IMR-90 (cell line): ENCODE data around the gene MORF4L2. TPM values are rescaled to one million over a fixed set of nuclear protein-coding genes. Genes with fewer than 3 reads are reported as not detected.

Experiments
- ATAC-seq: fragments of 200-7000 bp; cut with Tn5 transposase; 2 replicates; pipeline ENCODE4 v1.9.1; 2020; ENCODE audit warnings: low read depth, mild to moderate bottlenecking, moderate library complexity
- BruUV-seq: library from RNA; stranded (reverse); fragments of 400-500 nt; replicated peaks from 2 replicates; lab custom pipeline; 2021; lab: Mats Ljungman, UMichigan
- CTCF ChIA-PET: fragments of 300-600 bp; formaldehyde crosslinking; extraction: SDS; loops from one replicate; lab custom pipeline; 2021; ENCODE audit warnings: antibody characterized with exemption; lab: Yijun Ruan, JAX
- POLR2A ChIA-PET: fragments of 300-600 bp; sonication (Branson Sonifier 250); formaldehyde crosslinking; loops from one replicate; lab custom pipeline; 2022; ENCODE audit warnings: antibody characterized with exemption; ENCODE audit not compliant: unreplicated experiment; lab: Charles Lee
- DNase-seq: peaks from one replicate; pipeline ENCODE4 v3.0.0; 2013
- H2AFZ ChIP-seq: replicated peaks from 2 replicates; pipeline ENCODE3; 2013; ENCODE audit warnings: low read length, mild to moderate bottlenecking; ENCODE audit not compliant: poor library complexity
- H2AK5ac ChIP-seq: 2 replicates; pipeline ENCODE4 v1.6.1; 2013; ENCODE audit warnings: low read depth, low read length, inconsistent platforms
- H2AK9ac ChIP-seq: replicated peaks from 2 replicates; pipeline ENCODE3; 2013; ENCODE audit warnings: mild to moderate bottlenecking, low read depth, low read length, moderate library complexity; ENCODE audit not compliant: poor library complexity
- H2BK120ac ChIP-seq: 2 replicates; pipeline ENCODE4 v1.6.1; 2013; ENCODE audit warnings: low read depth, low read length, inconsistent platforms
- H2BK15ac ChIP-seq: 3 replicates; pipeline ENCODE4 v1.6.1; 2013; ENCODE audit warnings: low read depth, low read length, inconsistent platforms
- H2BK20ac ChIP-seq: 2 replicates; pipeline ENCODE4 v1.6.1; 2013; ENCODE audit warnings: low read depth, mild to moderate bottlenecking, inconsistent platforms, low read length, moderate library complexity
- H2BK5ac ChIP-seq: 2 replicates; pipeline ENCODE4 v1.6.1; 2013; ENCODE audit warnings: mild to moderate bottlenecking, low read depth, low read length, inconsistent platforms; ENCODE audit not compliant: poor library complexity, severe bottlenecking
- H3K14ac ChIP-seq: replicated peaks from 2 replicates; pipeline ENCODE4 v1.6.1; 2013; ENCODE audit warnings: low read depth, low read length, inconsistent platforms
- H3K18ac ChIP-seq: 2 replicates; pipeline ENCODE4 v1.6.1; 2013; ENCODE audit warnings: low read depth, low read length, control low read depth
- H3K23ac ChIP-seq: 2 replicates; pipeline ENCODE4 v1.6.1; 2013; ENCODE audit warnings: low read depth, low read length, inconsistent platforms
- H3K27ac ChIP-seq: 2 replicates; pipeline ENCODE4 v1.5.1; 2013; ENCODE audit warnings: mild to moderate bottlenecking, control low read depth, low read length; ENCODE audit not compliant: insufficient read depth
- H3K27me3 ChIP-seq: 2 replicates; pipeline ENCODE4 v1.6.1; 2013; ENCODE audit warnings: low read length; ENCODE audit not compliant: control insufficient read depth, insufficient read depth
- H3K36me3 ChIP-seq: 2 replicates; pipeline ENCODE4 v1.6.1; 2013; ENCODE audit warnings: low read length, mixed read lengths; ENCODE audit not compliant: control insufficient read depth, insufficient read depth
- H3K4ac ChIP-seq: 2 replicates; pipeline ENCODE4 v1.6.1; 2013; ENCODE audit warnings: low read depth, low read length, inconsistent platforms
- H3K4me1 ChIP-seq: 2 replicates; pipeline ENCODE4 v1.6.1; 2013; ENCODE audit warnings: low read length, mixed read lengths; ENCODE audit not compliant: control insufficient read depth, insufficient read depth
- H3K4me2 ChIP-seq: 2 replicates; pipeline ENCODE4 v1.6.1; 2013; ENCODE audit warnings: low read depth, mild to moderate bottlenecking, control low read depth, low read length, moderate library complexity
- H3K4me3 ChIP-seq: 2 replicates; pipeline ENCODE4 v1.5.1; 2013; ENCODE audit warnings: low read depth, mild to moderate bottlenecking, control low read depth, low read length, moderate library complexity; ENCODE audit not compliant: insufficient read depth
- H3K56ac ChIP-seq: 2 replicates; pipeline ENCODE4 v1.6.1; 2013; ENCODE audit warnings: low read length, inconsistent platforms; ENCODE audit not compliant: insufficient read depth; ENCODE audit errors: extremely low read depth
- H3K79me1 ChIP-seq, 2 experiments: 2 replicates each; pipeline ENCODE4 v1.6.1; 2013; ENCODE audit warnings: low read length in 2 of 2, inconsistent platforms in 1 of 2, low read depth in 1 of 2
- H3K9ac ChIP-seq: 2 replicates; pipeline ENCODE4 v1.6.1; 2013; ENCODE audit warnings: low read depth, low read length, control low read depth
- H3K9me1 ChIP-seq: 2 replicates; pipeline ENCODE4 v1.6.1; 2013; ENCODE audit warnings: low read length, inconsistent platforms; ENCODE audit not compliant: insufficient read depth
- H3K9me3 ChIP-seq: 2 replicates; pipeline ENCODE4 v1.6.1; 2013; ENCODE audit warnings: low read length; ENCODE audit not compliant: control insufficient read depth, insufficient read depth
- H4K20me1 ChIP-seq: 2 replicates; pipeline ENCODE4 v1.6.1; 2013; ENCODE audit warnings: low read length, inconsistent platforms; ENCODE audit not compliant: insufficient read depth
- H4K5ac ChIP-seq: 2 replicates; pipeline ENCODE4 v1.6.1; 2013; ENCODE audit warnings: mild to moderate bottlenecking, low read depth, low read length, control low read depth
- H4K8ac ChIP-seq, 2 experiments: 2 replicates each; pipeline ENCODE4 v1.6.1; 2013; ENCODE audit warnings: low read depth in 2 of 2, low read length in 2 of 2, control low read depth in 1 of 2, inconsistent platforms in 1 of 2
- H4K91ac ChIP-seq: 2 replicates; pipeline ENCODE4 v1.6.1; 2013; ENCODE audit warnings: low read depth, low read length, inconsistent platforms; ENCODE audit not compliant: insufficient read depth
- BHLHE40 ChIP-seq: fragments of 150-350 bp; IDR thresholded peaks from 2 replicates; pipeline ENCODE4 v1.6.1; 2016; ENCODE audit warnings: mild to moderate bottlenecking, low read depth, low read length
- CEBPB ChIP-seq: IDR thresholded peaks from 2 replicates; pipeline ENCODE4 v1.6.1; 2012; ENCODE audit warnings: low read depth, low read length, improper control_type of control experiment
- CHD1 ChIP-seq: IDR thresholded peaks from 2 replicates; pipeline ENCODE4 v1.6.1; 2012; ENCODE audit warnings: low read depth, low read length, improper control_type of control experiment
- CTCF ChIP-seq: conservative IDR thresholded peaks from 2 replicates; pipeline ENCODE4 v1.5.1; 2012; ENCODE audit warnings: mild to moderate bottlenecking, low read depth, low read length, improper control_type of control experiment
- ELK1 ChIP-seq: fragments of 150-350 bp; IDR thresholded peaks from 2 replicates; pipeline ENCODE4 v1.6.1; 2016; ENCODE audit warnings: low read depth, mild to moderate bottlenecking, low read length, moderate library complexity, borderline replicate concordance
- FOS ChIP-seq: fragments of 150-350 bp; IDR thresholded peaks from 2 replicates; pipeline ENCODE4 v1.6.1; 2016; ENCODE audit warnings: low read depth, low read length
- MAFK ChIP-seq: IDR thresholded peaks from 2 replicates; pipeline ENCODE4 v1.6.1; 2012; ENCODE audit warnings: low read depth, low read length, improper control_type of control experiment
- MAZ ChIP-seq: IDR thresholded peaks from 2 replicates; pipeline ENCODE4 v1.6.1; 2012; ENCODE audit warnings: low read depth, mild to moderate bottlenecking, low read length, improper control_type of control experiment, moderate library complexity, borderline replicate concordance
- MXI1 ChIP-seq: IDR thresholded peaks from 2 replicates; pipeline ENCODE4 v1.6.1; 2012; ENCODE audit warnings: low read depth, mild to moderate bottlenecking, low read length, moderate library complexity, borderline replicate concordance
- NFE2L2 ChIP-seq: fragments of 150-350 bp; IDR thresholded peaks from 2 replicates; pipeline ENCODE4 v1.6.1; 2016; ENCODE audit warnings: low read depth, mild to moderate bottlenecking, low read length
- POLR2A ChIP-seq: IDR thresholded peaks from 2 replicates; pipeline ENCODE4 v1.6.1; 2012; ENCODE audit warnings: mild to moderate bottlenecking, low read depth, low read length
- RAD21 ChIP-seq: IDR thresholded peaks from 2 replicates; pipeline ENCODE4 v1.6.1; 2012; ENCODE audit warnings: low read length, improper control_type of control experiment
- RCOR1 ChIP-seq: IDR thresholded peaks from 2 replicates; pipeline ENCODE4 v1.6.1; 2012; ENCODE audit warnings: mild to moderate bottlenecking, low read length, improper control_type of control experiment; ENCODE audit not compliant: insufficient replicate concordance
- RFX5 ChIP-seq: IDR thresholded peaks from 2 replicates; pipeline ENCODE4 v1.8.0; 2012; ENCODE audit warnings: low read depth, mild to moderate bottlenecking, low read length, moderate library complexity
- SMC3 ChIP-seq: fragments of 150-350 bp; IDR thresholded peaks from 2 replicates; pipeline ENCODE4 v1.6.1; 2016; ENCODE audit warnings: low read depth, mild to moderate bottlenecking, antibody characterized with exemption, low read length, moderate library complexity
- USF2 ChIP-seq: fragments of 150-350 bp; IDR thresholded peaks from 2 replicates; pipeline ENCODE4 v1.6.1; 2017; ENCODE audit warnings: mild to moderate bottlenecking, antibody characterized with exemption, low read length, low read depth
- WGBS, 2 experiments: methylation state at CpG; one replicate each; pipeline versions ENCODE4 v1.1.5 to v1.1.7; 2013; ENCODE audit warnings: missing lambda C conversion rate in 2 of 2; ENCODE audit not compliant: insufficient read length in 1 of 2; ENCODE audit errors: extremely low coverage in 2 of 2; 5-methylcytosine and 5-hydroxymethylcytosine counted together
- dilution Hi-C: fragments of 300-500 bp; cut with HindIII; formaldehyde crosslinking; loops from one replicate; pipeline ENCODE4 v1.14.3; 2018; ENCODE audit warnings: low sequenced_read_pairs; ENCODE audit not compliant: unreplicated experiment
- in situ Hi-C: fragments of 300-500 bp; cut with MboI; formaldehyde crosslinking; loops from 3 replicates; pipeline ENCODE4 v1.14.3; 2019; ENCODE audit warnings: low sequenced_read_pairs, inconsistent platforms, mixed read lengths
- intact Hi-C: fragments of 100-400 bp; cut with micrococcal nuclease; formaldehyde crosslinking; loops from 2 replicates; pipeline ENCODE4 v1.10.0; 2022
- polyA plus RNA-seq, 3 experiments: library from polyadenylated mRNA; depleted of rRNA; stranded (reverse); fragments of >200 nt; gene quantifications; 2 replicates each; pipeline ENCODE4 v1.2.3, GENCODE V29; 2012; ENCODE audit warnings: low replicate concordance in 1 of 3
- total RNA-seq: library from RNA; depleted of rRNA; stranded (reverse); fragments of >200 nt; gene quantifications from 2 replicates; pipeline ENCODE4 v1.2.3, GENCODE V29; 2012

Gene MORF4L2
- total and polyA plus RNA-seq, 2 of the 4 experiments (the other 2 are of a cell fraction), result 795 to 1,218 TPM

- DNase-seq (no peak), ATAC-seq (no peak)
- Histone ChIP-seq H3K79me1 (no peaks in the 10 kb centered on the region), H3K18ac (no peak overlapping the region), H2BK5ac (no peak overlapping the region), H4K5ac (no peak overlapping the region), H3K4me3 (no peak overlapping the region), H4K20me1 (no peaks in the 10 kb centered on the region), H3K27ac (no peak overlapping the region), H2BK120ac (no peak overlapping the region), H3K56ac (no peak overlapping the region), H3K4ac (no peak overlapping the region; the same call in 1 of the 2 replicates), H3K9me3 (no peaks in the 10 kb centered on the region), H3K9me1 (peaks cover 6% of the 10 kb centered on the region; the same call in 1 of the 2 replicates), H4K8ac (no peak overlapping the region), H2AFZ (no peak overlapping the region), H3K23ac (no peak overlapping the region), H3K27me3 (peaks cover 11% of the 10 kb centered on the region), H3K14ac (no peak overlapping the region), H2AK9ac (no peak overlapping the region), H3K4me1 (peaks cover 8% of the 10 kb centered on the region), H4K91ac (no peak overlapping the region), H2BK20ac (no peak overlapping the region), H3K9ac (no peak overlapping the region), H3K36me3 (no peaks in the 10 kb centered on the region), H3K4me2 (no peak overlapping the region), H2BK15ac (no peak overlapping the region), H2AK5ac (no peak overlapping the region)
- no CpG with 5 or more reads among the region's 5 CpGs for WGBS, 2 experiments
- TF ChIP-seq ELK1 (no peak), MAFK (no peak), RFX5 (no peak), CTCF (no peak), NFE2L2 (no peak), POLR2A (no peak), SMC3 (no peak), CEBPB (no peak), RCOR1 (no peak), USF2 (no peak), MAZ (no peak), FOS (no peak), MXI1 (no peak), CHD1 (no peak), RAD21 (no peak), BHLHE40 (no peak)
- dilution Hi-C loops, result no loop called here
- no TSS peak for BruUV-seq
- intact Hi-C loops, result no loop called here
- in situ Hi-C loops, result no loop called here
- ChIA-PET POLR2A (no interaction called here), CTCF (no interaction called here)
These were observed 42.5 kb upstream of the MORF4L2 start for GRCh38 chrX:103729015-103729414.
